ENCODE data around the gene ATP8A2.

ATP8A2 gene

GRCh38 chr13:25753976-25754375 is 382.2 kb downstream of the ATP8A2 start:
- Histone ChIP-seq H3K4me1 (ENCODE audit: control insufficient read depth, insufficient read depth, low read depth, low read length) (peaks cover 11% of the 10 kb centered on the region), H3K23ac (ENCODE audit: low read length in 2 of 2) (no peak overlapping the region)
- 26% methylated on average over 7 of the region's 7 CpGs for WGBS

GRCh38 chr13:25756251-25756650 is 384.5 kb downstream of the ATP8A2 start:
- Histone ChIP-seq H2BK120ac (ENCODE audit: low read depth, low read length) (no peak overlapping the region), H3K23ac (ENCODE audit: low read length in 2 of 2) (no peak overlapping the region), H3K4me3 (ENCODE audit: insufficient read depth in 1 of 2, low read depth in 1 of 2, low read length in 2 of 2) (no peak overlapping the region), H2BK15ac (ENCODE audit: low read depth, poor library complexity, severe bottlenecking) (no peak overlapping the region), H3K36me3 (ENCODE audit: control insufficient read depth in 1 of 2, insufficient read depth in 2 of 2, low read depth in 1 of 2, low read length in 2 of 2) (no peaks in the 10 kb centered on the region), H3K27me3 (ENCODE audit: control insufficient read depth in 1 of 2, insufficient read depth in 1 of 2, low read length in 2 of 2) (peaks cover 0 to 16% of the 10 kb centered on the region in 2 experiments), H3K4me1 (ENCODE audit: control insufficient read depth, insufficient read depth, low read depth, low read length) (peaks cover 11% of the 10 kb centered on the region), H2AFZ (ENCODE audit: low read depth, low read length) (no peak overlapping the region), H2BK5ac (ENCODE audit: low read depth, low read length, poor library complexity, severe bottlenecking) (no peak overlapping the region), H3K9me3 (ENCODE audit: control insufficient read depth, low read length) (no peaks in the 10 kb centered on the region), H3K9ac (ENCODE audit: low read length) (no peak overlapping the region), H2AK5ac (ENCODE audit: low read length, severe bottlenecking) (no peak overlapping the region), H3K79me1 (replicated peaks; ENCODE audit: low read length, poor library complexity, severe bottlenecking) (no peaks in the 10 kb centered on the region), H2BK12ac (ENCODE audit: low read length in 2 of 2) (no peak overlapping the region), H4K91ac (ENCODE audit: low read length) (no peak overlapping the region), H3K14ac (ENCODE audit: low read length in 2 of 2) (no peak overlapping the region), H3K4me2 (ENCODE audit: low read length, poor library complexity, severe bottlenecking) (no peak overlapping the region), H3K27ac (ENCODE audit: low read length, poor library complexity, severe bottlenecking) (no peak overlapping the region), H3K18ac (ENCODE audit: low read depth in 1 of 2, low read length in 2 of 2) (no peak overlapping the region), H3K4ac (ENCODE audit: low read depth in 1 of 2, low read length in 2 of 2) (no peak overlapping the region), H4K8ac (ENCODE audit: low read length) (no peak overlapping the region)
- WGBS: 88% methylated on average over 5 of the region's 5 CpGs
- no peak for DNase-seq

More at GRCh38 chr13:25753976-25754375, 382.2 kb downstream of the ATP8A2 start:
- Histone ChIP-seq H2AFZ (ENCODE audit: low read depth, low read length) (no peak overlapping the region), H4K8ac (ENCODE audit: low read length) (no peak overlapping the region), H3K27ac (ENCODE audit: low read length, poor library complexity, severe bottlenecking) (no peak overlapping the region), H2AK5ac (ENCODE audit: low read length, severe bottlenecking) (no peak overlapping the region), H3K27me3 (ENCODE audit: control insufficient read depth in 1 of 2, insufficient read depth in 1 of 2, low read length in 2 of 2) (peaks cover 0 to 12% of the 10 kb centered on the region in 2 experiments), H3K9me3 (ENCODE audit: control insufficient read depth, low read length) (no peaks in the 10 kb centered on the region), H3K4me3 (ENCODE audit: insufficient read depth in 1 of 2, low read depth in 1 of 2, low read length in 2 of 2) (peak overlapping the region in 1 of 2 experiments; percentile 2), H4K91ac (ENCODE audit: low read length) (no peak overlapping the region), H2BK120ac (ENCODE audit: low read depth, low read length) (no peak overlapping the region), H3K14ac (ENCODE audit: low read length in 2 of 2) (no peak overlapping the region), H3K18ac (ENCODE audit: low read depth in 1 of 2, low read length in 2 of 2) (no peak overlapping the region), H3K4me2 (ENCODE audit: low read length, poor library complexity, severe bottlenecking) (no peak overlapping the region), H3K79me1 (replicated peaks; ENCODE audit: low read length, poor library complexity, severe bottlenecking) (peaks cover 2% of the 10 kb centered on the region), H2BK5ac (ENCODE audit: low read depth, low read length, poor library complexity, severe bottlenecking) (no peak overlapping the region), H3K9ac (ENCODE audit: low read length) (no peak overlapping the region), H2BK12ac (ENCODE audit: low read length in 2 of 2) (peak overlapping the region in 1 of 2 experiments; percentile 18), H2BK15ac (ENCODE audit: low read depth, poor library complexity, severe bottlenecking) (no peak overlapping the region), H3K4ac (ENCODE audit: low read depth in 1 of 2, low read length in 2 of 2) (no peak overlapping the region), H3K36me3 (ENCODE audit: control insufficient read depth in 1 of 2, insufficient read depth in 2 of 2, low read depth in 1 of 2, low read length in 2 of 2) (no peaks in the 10 kb centered on the region)
- peak; percentile 25 for DNase-seq

- H2AK5ac ChIP-seq (ENCODE audit: low read length, severe bottlenecking): no peak overlapping the region
- no peak overlapping the region for H4K8ac ChIP-seq (ENCODE audit: low read length)
- H2BK12ac ChIP-seq (ENCODE audit: low read length in 2 of 2): no peak overlapping the region
- no peak overlapping the region for H4K91ac ChIP-seq (ENCODE audit: low read length)
- no peak overlapping the region for H3K18ac ChIP-seq (ENCODE audit: low read depth in 1 of 2, low read length in 2 of 2)
- H3K9ac ChIP-seq (ENCODE audit: low read length): no peak overlapping the region
- no peak overlapping the region for H2BK5ac ChIP-seq (ENCODE audit: low read depth, low read length, poor library complexity, severe bottlenecking)
- 86% methylated on average over 7 of the region's 8 CpGs for WGBS
- H2BK120ac ChIP-seq (ENCODE audit: low read depth, low read length): no peak overlapping the region
- H3K9me3 ChIP-seq (ENCODE audit: control insufficient read depth, low read length): no peaks in the 10 kb centered on the region
- H3K4me2 ChIP-seq (ENCODE audit: low read length, poor library complexity, severe bottlenecking): no peak overlapping the region
- H3K4ac ChIP-seq (ENCODE audit: low read depth in 1 of 2, low read length in 2 of 2): no peak overlapping the region
- no peak overlapping the region for H3K4me3 ChIP-seq (ENCODE audit: insufficient read depth in 1 of 2, low read depth in 1 of 2, low read length in 2 of 2)
- no peak overlapping the region for H3K14ac ChIP-seq (ENCODE audit: low read length in 2 of 2)
- no peaks in the 10 kb centered on the region for H3K36me3 ChIP-seq (ENCODE audit: control insufficient read depth in 1 of 2, insufficient read depth in 2 of 2, low read depth in 1 of 2, low read length in 2 of 2)
- no peak for DNase-seq
- no peaks in the 10 kb centered on the region for H3K79me1 ChIP-seq (replicated peaks; ENCODE audit: low read length, poor library complexity, severe bottlenecking)
- H3K27ac ChIP-seq (ENCODE audit: low read length, poor library complexity, severe bottlenecking): no peak overlapping the region
- H3K27me3 ChIP-seq (ENCODE audit: control insufficient read depth in 1 of 2, insufficient read depth in 1 of 2, low read length in 2 of 2): peaks cover 0 to 16% of the 10 kb centered on the region in 2 experiments
- no peak overlapping the region for H3K23ac ChIP-seq (ENCODE audit: low read length in 2 of 2)
- no peak overlapping the region for H2BK15ac ChIP-seq (ENCODE audit: low read depth, poor library complexity, severe bottlenecking)
- peaks cover 11% of the 10 kb centered on the region for H3K4me1 ChIP-seq (ENCODE audit: control insufficient read depth, insufficient read depth, low read depth, low read length)
- no peak overlapping the region for H2AFZ ChIP-seq (ENCODE audit: low read depth, low read length)
Measured at GRCh38 chr13:25756912-25757311, 385.1 kb downstream of the ATP8A2 start.

GRCh38 chr13:25761041-25761440 is 389.3 kb downstream of the ATP8A2 start:
- Histone ChIP-seq H3K4me3 (ENCODE audit: insufficient read depth in 1 of 2, low read depth in 1 of 2, low read length in 2 of 2) (no peak overlapping the region), H3K4ac (ENCODE audit: low read depth in 1 of 2, low read length in 2 of 2) (no peak overlapping the region), H2AK5ac (ENCODE audit: low read length, severe bottlenecking) (no peak overlapping the region), H3K9ac (ENCODE audit: low read length) (no peak overlapping the region), H3K27me3 (ENCODE audit: control insufficient read depth in 1 of 2, insufficient read depth in 1 of 2, low read length in 2 of 2) (peaks cover 0 to 18% of the 10 kb centered on the region in 2 experiments), H3K36me3 (ENCODE audit: control insufficient read depth in 1 of 2, insufficient read depth in 2 of 2, low read depth in 1 of 2, low read length in 2 of 2) (no peaks in the 10 kb centered on the region), H4K8ac (ENCODE audit: low read length) (no peak overlapping the region), H3K18ac (ENCODE audit: low read depth in 1 of 2, low read length in 2 of 2) (no peak overlapping the region), H3K14ac (ENCODE audit: low read length in 2 of 2) (no peak overlapping the region), H2BK12ac (ENCODE audit: low read length in 2 of 2) (no peak overlapping the region), H2BK120ac (ENCODE audit: low read depth, low read length) (no peak overlapping the region), H2BK5ac (ENCODE audit: low read depth, low read length, poor library complexity, severe bottlenecking) (no peak overlapping the region), H4K91ac (ENCODE audit: low read length) (no peak overlapping the region), H2AFZ (ENCODE audit: low read depth, low read length) (no peak overlapping the region), H3K79me1 (replicated peaks; ENCODE audit: low read length, poor library complexity, severe bottlenecking) (no peaks in the 10 kb centered on the region), H3K27ac (ENCODE audit: low read length, poor library complexity, severe bottlenecking) (no peak overlapping the region), H3K9me3 (ENCODE audit: control insufficient read depth, low read length) (no peaks in the 10 kb centered on the region), H3K4me2 (ENCODE audit: low read length, poor library complexity, severe bottlenecking) (no peak overlapping the region), H3K23ac (ENCODE audit: low read length in 2 of 2) (no peak overlapping the region), H2BK15ac (ENCODE audit: low read depth, poor library complexity, severe bottlenecking) (no peak overlapping the region), H3K4me1 (ENCODE audit: control insufficient read depth, insufficient read depth, low read depth, low read length) (peaks cover 5% of the 10 kb centered on the region)
- WGBS: 100% methylated on average over 2 of the region's 3 CpGs
- DNase-seq: no peak
